ENCODE results near the gene LMOD3.

LMOD3 gene

DNA sequence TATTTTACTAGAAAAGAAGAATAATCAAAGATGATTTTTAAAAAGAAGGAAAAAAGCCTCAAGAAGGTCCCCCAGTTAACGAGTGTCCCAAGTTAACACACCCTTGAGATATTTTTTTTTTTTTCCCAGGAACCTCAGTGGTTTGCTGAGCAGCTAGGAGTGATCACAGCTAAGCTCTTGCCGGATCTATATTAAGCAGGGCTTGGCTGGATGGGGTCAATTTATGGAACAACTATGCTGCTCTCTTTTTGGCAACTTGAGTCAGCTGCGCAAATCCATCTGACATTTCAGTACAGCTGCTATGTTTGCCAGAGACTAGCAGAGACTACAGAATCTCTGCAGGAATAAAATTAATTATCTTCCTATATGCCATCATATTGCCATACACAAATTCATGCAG, at the start of gene LMOD3:
TSS of gene LMOD3 (minus strand) at position 193 of the 400 bp plus-strand sequence. CDS start 209 bp downstream, outside the sequence.
- no peak for DNase-seq (ENCODE audit: low spot score)
- FAIRE-seq, result no peak

- FAIRE-seq (no peak), DNase-seq (ENCODE audit: low spot score) (no peak)
Measured at GRCh38 chr3:69172058-69172457, 49.7 kb upstream of the LMOD3 start.

- FAIRE-seq (no peak), DNase-seq (ENCODE audit: low spot score) (no peak)
Measured at GRCh38 chr3:69166446-69166845, 44.1 kb upstream of the LMOD3 start.

GRCh38 chr3:69165744-69166143, 43.3 kb upstream of the LMOD3 start:
- FAIRE-seq (no peak), DNase-seq (ENCODE audit: low spot score) (no peak)

- FAIRE-seq (no peak), DNase-seq (ENCODE audit: low spot score) (no peak)
Measured at GRCh38 chr3:69164296-69164695, 41.9 kb upstream of the LMOD3 start.

DNA sequence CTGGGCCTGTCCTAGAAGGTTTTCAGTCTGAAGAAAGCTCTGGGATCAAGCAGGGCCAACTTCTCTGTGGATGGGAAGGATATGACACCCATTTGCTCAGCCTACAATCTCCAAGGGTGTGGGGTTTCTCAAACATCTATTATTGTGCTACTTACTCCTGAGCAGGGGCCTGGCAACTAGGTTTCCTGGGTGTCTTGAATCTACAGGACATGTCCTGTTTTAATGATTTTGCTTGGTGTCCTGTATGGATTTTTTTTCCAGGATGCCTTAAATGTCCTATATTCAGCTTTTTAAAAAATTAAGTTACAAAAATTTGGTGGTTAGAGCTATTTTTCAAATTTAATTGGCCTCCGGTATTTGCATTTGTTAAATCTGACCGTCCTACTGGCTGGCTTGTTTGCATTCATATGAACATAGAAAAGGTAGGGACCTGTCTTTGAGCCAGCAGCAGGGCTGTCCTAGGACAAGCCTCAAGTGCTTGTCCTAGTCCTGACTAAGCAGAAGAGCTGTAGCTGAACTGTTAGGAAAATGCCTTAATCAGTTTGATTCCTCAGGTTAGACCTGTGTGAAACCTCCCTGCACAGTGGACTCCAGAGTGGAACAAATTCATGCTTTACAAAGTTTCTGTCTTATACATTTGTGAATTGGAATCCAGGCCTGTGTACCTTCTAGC, 40.0 kb upstream of the LMOD3 start:
- FAIRE-seq (no peak), DNase-seq (ENCODE audit: low spot score) (no peak)

- DNase-seq (ENCODE audit: low spot score) (peak; percentile 61), FAIRE-seq (no peak)
Measured at GRCh38 chr3:69161587-69162307, 39.4 kb upstream of the LMOD3 start.

DNA sequence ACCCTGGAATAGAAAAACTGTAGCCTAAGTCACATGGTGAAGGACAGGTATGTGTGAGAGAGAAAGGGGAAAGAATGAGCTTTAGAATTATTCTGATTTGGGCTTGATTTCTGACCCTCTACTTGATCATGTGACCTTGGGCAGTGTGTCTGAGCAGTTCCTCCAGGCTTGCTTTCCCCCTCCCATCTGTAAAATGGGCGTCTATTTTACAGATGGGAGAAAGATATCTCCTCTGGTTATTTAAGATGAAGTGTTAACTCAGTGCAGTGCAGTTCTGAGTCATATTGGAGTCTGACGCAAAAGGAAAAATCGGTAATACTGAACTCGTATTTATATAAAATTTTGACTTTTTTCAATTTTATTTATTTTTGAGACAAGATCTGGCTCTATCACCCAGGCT, 38.1 kb upstream of the LMOD3 start:
- DNase-seq (ENCODE audit: low spot score), result no peak
- no peak for FAIRE-seq

- FAIRE-seq, result no peak
Measured at GRCh38 chr3:69160107-69160506, 37.7 kb upstream of the LMOD3 start.

GRCh38 chr3:69149586-69149985, 27.2 kb upstream of the LMOD3 start:
- FAIRE-seq, result no peak
- DNase-seq (ENCODE audit: low spot score), result no peak

More at GRCh38 chr3:69160107-69160506, 37.7 kb upstream of the LMOD3 start:
- DNase-seq (ENCODE audit: low spot score), result no peak

- DNase-seq (ENCODE audit: low spot score) (no peak), FAIRE-seq (no peak)
Measured at GRCh38 chr3:69145688-69146087, 23.3 kb upstream of the LMOD3 start.

DNA sequence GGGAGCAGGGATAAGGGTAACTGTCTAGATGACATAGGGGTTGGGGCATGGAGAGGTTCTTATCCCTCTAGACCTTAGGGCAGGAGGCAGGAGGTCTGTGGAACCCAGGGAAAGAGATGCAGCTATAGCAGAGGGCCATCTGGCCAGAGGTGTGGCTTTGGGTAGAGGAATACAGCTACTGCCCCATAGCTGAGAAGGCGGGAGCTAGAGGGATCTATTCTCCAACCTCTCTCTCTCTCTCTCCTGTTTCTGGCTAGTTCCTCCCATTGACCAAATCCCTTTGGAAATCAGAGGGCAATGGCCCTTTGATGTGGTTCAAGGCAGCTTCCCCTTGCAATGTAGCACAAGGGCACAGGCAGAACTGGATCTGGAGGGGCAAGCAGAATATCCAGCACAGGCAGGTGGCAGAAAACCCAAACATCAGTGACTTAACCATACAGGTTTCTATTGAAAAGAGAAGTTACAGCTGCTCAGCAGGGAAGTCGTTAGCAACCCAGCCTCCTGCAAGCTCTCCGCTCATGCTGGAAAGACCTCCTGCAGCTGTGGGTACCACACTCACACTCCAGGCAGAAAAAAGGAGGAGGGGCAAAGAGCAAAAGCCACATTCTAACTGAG, 22.3 kb upstream of the LMOD3 start:
- FAIRE-seq, result no peak
- no peak for DNase-seq (ENCODE audit: low spot score)

DNA sequence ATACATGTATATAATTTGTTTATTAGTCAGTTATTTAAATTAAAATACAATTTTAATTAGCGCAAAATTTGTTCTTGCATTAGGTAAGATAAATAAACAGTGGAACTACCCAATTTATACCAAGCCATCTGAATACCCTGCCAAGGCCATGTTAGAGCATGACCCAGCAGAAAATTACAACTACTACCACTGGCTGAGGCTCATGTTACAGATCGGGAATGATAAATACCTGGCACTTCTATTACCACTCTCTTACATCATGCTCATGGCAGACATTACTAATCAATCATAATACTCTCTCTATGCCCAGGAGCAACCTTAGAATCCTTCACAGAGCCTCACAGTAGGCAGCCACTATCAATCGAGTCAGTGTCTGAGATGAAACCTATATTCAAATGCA, 21.2 kb upstream of the LMOD3 start:
- peak; percentile 39 for DNase-seq (ENCODE audit: low spot score)
- FAIRE-seq, result no peak

DNA sequence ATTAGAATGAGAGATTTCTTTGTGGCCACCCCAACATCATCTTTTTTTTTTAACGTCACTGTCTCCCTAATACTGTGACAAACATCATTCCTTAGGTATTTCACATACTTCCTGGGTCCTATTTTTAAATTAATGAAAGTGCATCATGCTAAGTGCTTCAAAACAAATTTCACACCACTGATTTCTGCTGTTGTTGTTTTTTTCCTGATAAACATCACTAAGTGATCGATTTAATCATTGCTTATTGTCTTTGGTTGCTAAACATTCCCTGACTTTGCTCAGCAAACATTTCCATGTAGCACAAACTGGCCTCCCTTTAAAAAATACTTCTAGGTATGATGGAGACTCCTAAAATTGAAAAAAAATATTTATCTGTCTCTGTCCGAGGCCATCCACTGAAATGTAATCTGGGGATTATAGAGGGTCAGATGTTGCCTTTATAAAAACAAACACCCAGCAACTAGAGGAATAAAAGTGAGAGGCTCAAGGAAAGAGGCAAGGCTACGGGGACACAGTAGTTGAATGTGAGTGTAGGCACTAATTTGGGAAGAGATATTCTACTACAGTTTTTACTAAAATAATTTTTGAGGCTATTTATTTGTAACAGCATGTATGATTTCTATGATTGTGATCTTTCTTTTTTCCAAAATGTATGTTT, 20.5 kb upstream of the LMOD3 start:
- DNase-seq (ENCODE audit: low spot score) (no peak), FAIRE-seq (no peak)

DNA sequence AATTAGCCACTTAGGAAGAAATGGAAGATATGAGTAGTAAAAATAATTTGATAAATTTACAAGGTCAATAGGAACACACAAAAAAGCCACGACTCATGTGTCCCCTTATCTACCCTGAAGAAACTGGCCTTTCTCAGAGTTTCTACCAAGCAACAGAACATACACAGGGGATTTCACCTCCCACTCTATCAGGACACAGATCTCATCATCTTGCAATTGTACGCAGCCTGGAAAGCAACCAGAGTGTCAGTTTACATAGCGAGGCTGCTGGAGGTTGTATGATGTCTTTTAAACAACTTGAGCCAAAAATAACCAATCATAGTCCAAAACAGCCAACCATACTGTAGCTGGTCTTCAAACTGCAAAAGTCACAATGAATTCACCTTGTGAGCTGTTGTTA, 19.7 kb upstream of the LMOD3 start:
- DNase-seq (ENCODE audit: low spot score) (no peak), FAIRE-seq (no peak)

DNA sequence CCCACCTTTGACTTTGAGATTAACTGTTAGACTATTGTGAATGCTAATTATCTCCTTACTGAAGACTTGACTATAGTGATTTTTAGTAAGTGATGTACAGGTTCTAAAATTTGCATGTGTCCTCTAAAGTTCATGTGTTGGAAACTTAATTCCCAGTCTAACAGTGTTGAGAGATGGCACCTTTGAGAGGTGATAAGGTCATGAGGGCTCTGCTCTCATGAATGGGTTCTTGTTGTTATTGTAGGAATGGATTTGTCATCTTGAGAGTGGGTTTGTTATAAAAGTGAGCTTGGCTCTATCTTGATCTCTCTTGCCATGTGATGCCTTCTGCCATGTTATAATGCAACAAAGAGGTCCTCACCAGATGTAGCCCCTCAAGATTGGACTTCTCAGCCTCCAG, 18.9 kb upstream of the LMOD3 start:
- no peak for FAIRE-seq

DNA sequence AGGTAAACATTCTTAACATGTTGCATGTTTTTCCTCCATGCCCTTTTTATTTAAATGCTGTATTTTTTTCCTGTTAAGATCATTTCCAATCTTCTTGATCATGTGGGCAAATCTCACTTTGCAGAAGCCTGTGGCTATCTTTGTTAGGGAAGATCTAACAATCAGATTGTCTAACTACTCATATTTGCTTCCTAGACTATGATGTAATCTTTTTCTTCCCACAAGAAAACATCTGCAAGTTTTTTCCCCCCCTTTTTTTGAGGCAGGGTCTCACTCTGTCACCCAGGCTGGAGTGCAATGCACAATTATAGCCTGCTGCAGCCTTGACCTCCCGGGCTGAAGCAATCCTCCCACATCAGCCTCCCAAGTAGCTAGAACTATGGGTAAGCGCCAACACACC, 15.0 kb upstream of the LMOD3 start:
- DNase-seq (ENCODE audit: low spot score) (no peak), FAIRE-seq (no peak)

More for the DNA sequence above, 18.9 kb upstream of the LMOD3 start:
- no peak for DNase-seq (ENCODE audit: low spot score)

GRCh38 chr3:69137005-69137404, 14.6 kb upstream of the LMOD3 start:
- DNase-seq (ENCODE audit: low spot score) (no peak), FAIRE-seq (no peak)

GRCh38 chr3:69130689-69131088, 8.3 kb upstream of the LMOD3 start:
- DNase-seq (ENCODE audit: low spot score), result no peak
- no peak for FAIRE-seq

GRCh38 chr3:69129531-69129930, 7.1 kb upstream of the LMOD3 start:
- DNase-seq (ENCODE audit: low spot score) (no peak), FAIRE-seq (no peak)

- FAIRE-seq (no peak), DNase-seq (ENCODE audit: low spot score) (no peak)
Measured at GRCh38 chr3:69128509-69128908, 6.1 kb upstream of the LMOD3 start.

DNA sequence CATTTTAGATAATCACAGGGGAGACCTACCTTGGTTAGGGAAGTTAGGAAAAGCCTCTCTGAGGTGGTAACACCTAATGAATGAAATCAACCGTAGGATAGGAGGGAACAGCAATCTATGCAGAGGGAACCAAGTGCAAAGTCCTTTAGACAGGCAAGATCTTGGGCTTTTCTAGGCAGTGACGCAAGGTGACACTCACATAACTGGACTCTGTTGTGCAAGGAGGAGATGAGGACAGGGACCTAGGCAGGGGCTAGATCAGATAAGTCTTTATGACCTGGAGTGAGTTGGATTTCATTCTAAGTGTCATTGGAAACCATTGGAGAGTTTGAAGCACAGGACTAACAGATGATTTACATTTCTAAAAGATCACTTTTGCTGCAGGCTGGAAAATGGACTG, 4.6 kb upstream of the LMOD3 start:
- DNase-seq (ENCODE audit: low spot score) (no peak), FAIRE-seq (no peak)

Data from urothelium cell line (cell line).